HG03135 (cell line): ENCODE results near the gene SYT2.
"Not testable (repeated sequence)": the region's sequence is repeated elsewhere in the genome, so short reads cannot be mapped to it uniquely, and the experiment has no call there.

ENCODE experiments used
- ATAC-seq: cut with Tn5 transposase; IDR thresholded peaks from one replicate; pipeline ENCODE4 v1.9.1; 2021; ENCODE audit warnings: mild to moderate bottlenecking, moderate library complexity; ENCODE audit not compliant: unreplicated experiment

The SYT2 gene

GRCh38 chr1:202625416-202626360 lies 84.6 kb downstream of the SYT2 start:
- ATAC-seq: no peak

GRCh38 chr1:202624781-202625108 lies 85.5 kb downstream of the SYT2 start:
- ATAC-seq: no peak

GRCh38 chr1:202624088-202624780 lies 86.0 kb downstream of the SYT2 start:
- no peak for ATAC-seq

- ATAC-seq: not testable (repeated sequence)
Measured at GRCh38 chr1:202623476-202623875, 86.8 kb downstream of the SYT2 start.

- ATAC-seq: no peak
Measured at GRCh38 chr1:202623075-202623474, 87.2 kb downstream of the SYT2 start.

- ATAC-seq: no peak
Measured at GRCh38 chr1:202622388-202622787, 87.9 kb downstream of the SYT2 start.

- no peak for ATAC-seq
Measured at GRCh38 chr1:202621446-202621845, 88.8 kb downstream of the SYT2 start.

- ATAC-seq: not testable (repeated sequence)
Measured at GRCh38 chr1:202620036-202620435, 90.2 kb downstream of the SYT2 start.

GRCh38 chr1:202619505-202619904 lies 90.7 kb downstream of the SYT2 start:
- no peak for ATAC-seq

GRCh38 chr1:202619012-202619411 lies 91.2 kb downstream of the SYT2 start:
- not testable (repeated sequence) for ATAC-seq

GRCh38 chr1:202616355-202616915 lies 93.8 kb downstream of the SYT2 start:
- ATAC-seq: peak; percentile 36

GRCh38 chr1:202615501-202616354 lies 94.5 kb downstream of the SYT2 start:
- peak; percentile 57 for ATAC-seq

- not testable (repeated sequence) for ATAC-seq
Measured at GRCh38 chr1:202615208-202615500, 95.1 kb downstream of the SYT2 start.

GRCh38 chr1:202614363-202615207 lies 95.7 kb downstream of the SYT2 start:
- not testable (repeated sequence) for ATAC-seq

GRCh38 chr1:202613571-202613970 lies 96.7 kb downstream of the SYT2 start:
- no peak for ATAC-seq

GRCh38 chr1:202612036-202612435 lies 98.2 kb downstream of the SYT2 start:
- ATAC-seq: not testable (repeated sequence)

- no peak for ATAC-seq
Measured at GRCh38 chr1:202605515-202605914, 104.7 kb downstream of the SYT2 start.

GRCh38 chr1:202603435-202603834 lies 106.8 kb downstream of the SYT2 start:
- no peak for ATAC-seq

- ATAC-seq: no peak
Measured at GRCh38 chr1:202600432-202601041, 109.7 kb downstream of the SYT2 start.
